AG09309 (cell line): ENCODE measurements around the gene TBL1Y.
"Not testable (repeated sequence)": the region's sequence is repeated elsewhere in the genome, so short reads cannot be mapped to it uniquely, and the experiment has no call there.

Experiments used
- DNase-seq: peaks from one replicate; pipeline ENCODE4 v3.0.0-alpha.2; 2010; ENCODE audit warnings: low read depth
- H3K4me3 ChIP-seq: 2 replicates; pipeline ENCODE4 v1.5.1; 2011; ENCODE audit warnings: mild to moderate bottlenecking, low read depth, low read length, moderate library complexity; ENCODE audit not compliant: control insufficient read depth
- CTCF ChIP-seq: IDR thresholded peaks from 2 replicates; pipeline ENCODE4 v1.5.1; 2011; ENCODE audit warnings: mild to moderate bottlenecking, low read depth, low read length, inconsistent platforms; ENCODE audit not compliant: insufficient read depth, control insufficient read depth; ENCODE audit errors: missing control alignments

The TBL1Y gene

GRCh38 chrY:6910372-6911252 is at the start of gene TBL1Y:
TSS of gene TBL1Y (plus strand) at chrY:6910697. CDS start at chrY:7025085, 114,388 bp downstream.
- no peak within 1 kb of the TSS for H3K4me3 ChIP-seq
- no peak for TF ChIP-seq CTCF
- no peak for DNase-seq

- TF ChIP-seq CTCF: no peak
- H3K4me3 ChIP-seq: no peak overlapping the region
- no peak for DNase-seq
Measured at GRCh38 chrY:6894496-6894895, 16.0 kb upstream of the TBL1Y start.

GRCh38 chrY:6895236-6895635 is 15.3 kb upstream of the TBL1Y start:
- DNase-seq: no peak
- H3K4me3 ChIP-seq: no peak overlapping the region
- TF ChIP-seq CTCF: no peak

GRCh38 chrY:6902116-6902515 is 8.4 kb upstream of the TBL1Y start:
- DNase-seq: not testable (repeated sequence)

GRCh38 chrY:6907591-6907990 is 2.9 kb upstream of the TBL1Y start:
- no peak overlapping the region for H3K4me3 ChIP-seq
- no peak for DNase-seq
- no peak for TF ChIP-seq CTCF

More at GRCh38 chrY:6902116-6902515, 8.4 kb upstream of the TBL1Y start:
- not testable (repeated sequence) for H3K4me3 ChIP-seq

GRCh38 chrY:6908021-6908420 is 2.5 kb upstream of the TBL1Y start:
- H3K4me3 ChIP-seq, DNase-seq: not testable (repeated sequence)

GRCh38 chrY:6909118-6909521 is 1.4 kb upstream of the TBL1Y start:
- no peak overlapping the region for H3K4me3 ChIP-seq
- no peak for TF ChIP-seq CTCF
- DNase-seq: no peak
